Measurements from ENCODE around the gene PRR12.
A peak's percentile ranks its signal among the peaks of the same experiment; 100 is the strongest.

The PRR12 gene

GRCh38 chr19:49558591-49558990 lies 32.4 kb upstream of the PRR12 start:
- Histone ChIP-seq H3K4me3 (no peak overlapping the region), H3K9ac (ENCODE audit: insufficient read length) (no peak overlapping the region), H3K9me3 (ENCODE audit: low read depth, low read length) (no peaks in the 10 kb centered on the region), H3K36me3 (ENCODE audit: insufficient read depth, low read length) (peaks cover 40% of the 10 kb centered on the region), H3K27ac (peak overlapping the region; percentile 80)
- no peak for TF ChIP-seq FOXP2 (optimal IDR thresholded peaks at IDR 0.05; ENCODE audit: control extremely low read depth, extremely low read length, insufficient read depth)
- no peak for TF ChIP-seq POLR2AphosphoS5 (IDR thresholded peaks at IDR 0.05; ENCODE audit: borderline replicate concordance, low read depth, low read length)
- TF ChIP-seq EZH2 (IDR thresholded peaks at IDR 0.05), result no peak
- no peak for DNase-seq (ENCODE audit: low read depth, low spot score)

- no peaks in the 10 kb centered on the region for H3K9me3 ChIP-seq (ENCODE audit: low read depth, low read length)
- no peak overlapping the region for H3K9ac ChIP-seq (ENCODE audit: insufficient read length)
- peaks cover 43% of the 10 kb centered on the region for H3K36me3 ChIP-seq (ENCODE audit: insufficient read depth, low read length)
- H3K4me3 ChIP-seq, result no peak overlapping the region
- no peak for DNase-seq (ENCODE audit: low read depth, low spot score)
- H3K27ac ChIP-seq, result peak overlapping the region; percentile 80
- TF ChIP-seq EZH2 (IDR thresholded peaks at IDR 0.05) (no peak), POLR2AphosphoS5 (IDR thresholded peaks at IDR 0.05; ENCODE audit: borderline replicate concordance, low read depth, low read length) (no peak), FOXP2 (optimal IDR thresholded peaks at IDR 0.05; ENCODE audit: control extremely low read depth, extremely low read length, insufficient read depth) (no peak)
These were observed 31.5 kb upstream of the PRR12 start for GRCh38 chr19:49559443-49559842.

GRCh38 chr19:49559928-49560327 lies 31.1 kb upstream of the PRR12 start:
- Histone ChIP-seq H3K9ac (ENCODE audit: insufficient read length) (no peak overlapping the region), H3K4me3 (no peak overlapping the region), H3K36me3 (ENCODE audit: insufficient read depth, low read length) (peaks cover 43% of the 10 kb centered on the region), H3K27ac (peak overlapping the region; percentile 80), H3K9me3 (ENCODE audit: low read depth, low read length) (no peaks in the 10 kb centered on the region)
- no peak for DNase-seq (ENCODE audit: low read depth, low spot score)
- TF ChIP-seq POLR2AphosphoS5 (IDR thresholded peaks at IDR 0.05; ENCODE audit: borderline replicate concordance, low read depth, low read length) (no peak), FOXP2 (optimal IDR thresholded peaks at IDR 0.05; ENCODE audit: control extremely low read depth, extremely low read length, insufficient read depth) (no peak), EZH2 (IDR thresholded peaks at IDR 0.05) (no peak)

GRCh38 chr19:49560358-49560900 lies 30.6 kb upstream of the PRR12 start:
- H3K9ac ChIP-seq (ENCODE audit: insufficient read length), result no peak overlapping the region
- DNase-seq (ENCODE audit: low read depth, low spot score), result no peak
- peak overlapping the region; percentile 80 for H3K27ac ChIP-seq

DNA sequence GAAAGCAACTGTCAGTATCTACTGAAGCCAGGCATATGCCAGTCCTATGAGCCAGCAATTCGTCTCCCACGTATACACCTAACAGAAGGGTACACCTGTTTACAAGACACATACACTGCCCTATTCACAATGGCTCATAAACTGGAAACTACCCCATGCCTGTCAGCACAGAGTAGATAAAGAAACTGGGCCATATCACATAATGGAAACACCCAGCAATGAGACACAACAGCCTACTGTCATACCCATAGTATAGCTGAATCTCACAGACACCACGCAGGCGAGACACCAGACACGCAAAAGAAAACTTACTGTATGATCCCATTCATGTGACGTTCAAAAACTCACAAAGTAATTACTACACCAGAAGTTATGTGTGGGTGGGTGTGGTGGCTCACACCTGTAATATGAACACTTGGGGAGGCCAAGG lies 26.4 kb upstream of the PRR12 start:
- TF ChIP-seq POLR2AphosphoS5 (IDR thresholded peaks at IDR 0.05; ENCODE audit: borderline replicate concordance, low read depth, low read length), result no peak
- TF ChIP-seq FOXP2 (optimal IDR thresholded peaks at IDR 0.05; ENCODE audit: control extremely low read depth, extremely low read length, insufficient read depth), result no peak
- TF ChIP-seq EZH2 (IDR thresholded peaks at IDR 0.05), result no peak
- Histone ChIP-seq H3K36me3 (ENCODE audit: insufficient read depth, low read length) (peaks cover 11% of the 10 kb centered on the region), H3K9me3 (ENCODE audit: low read depth, low read length) (no peaks in the 10 kb centered on the region), H3K4me3 (no peak overlapping the region), H3K27ac (peak overlapping the region; percentile 67), H3K9ac (ENCODE audit: insufficient read length) (no peak overlapping the region)
- DNase-seq (ENCODE audit: low read depth, low spot score), result no peak

More at GRCh38 chr19:49560358-49560900, 30.6 kb upstream of the PRR12 start:
- Histone ChIP-seq H3K9me3 (ENCODE audit: low read depth, low read length) (no peaks in the 10 kb centered on the region), H3K36me3 (ENCODE audit: insufficient read depth, low read length) (peaks cover 43% of the 10 kb centered on the region), H3K4me3 (no peak overlapping the region)
- TF ChIP-seq EZH2 (IDR thresholded peaks at IDR 0.05) (no peak), FOXP2 (optimal IDR thresholded peaks at IDR 0.05; ENCODE audit: control extremely low read depth, extremely low read length, insufficient read depth) (no peak), POLR2AphosphoS5 (IDR thresholded peaks at IDR 0.05; ENCODE audit: borderline replicate concordance, low read depth, low read length) (no peak)

GRCh38 chr19:49565261-49565660 lies 25.7 kb upstream of the PRR12 start:
- no peak for DNase-seq (ENCODE audit: low read depth, low spot score)
- peaks cover 6% of the 10 kb centered on the region for H3K36me3 ChIP-seq (ENCODE audit: insufficient read depth, low read length)
- TF ChIP-seq EZH2 (IDR thresholded peaks at IDR 0.05) (no peak), POLR2AphosphoS5 (IDR thresholded peaks at IDR 0.05; ENCODE audit: borderline replicate concordance, low read depth, low read length) (no peak), FOXP2 (optimal IDR thresholded peaks at IDR 0.05; ENCODE audit: control extremely low read depth, extremely low read length, insufficient read depth) (no peak)
- no peak overlapping the region for H3K9ac ChIP-seq (ENCODE audit: insufficient read length)
- H3K9me3 ChIP-seq (ENCODE audit: low read depth, low read length), result no peaks in the 10 kb centered on the region
- peak overlapping the region; percentile 67 for H3K27ac ChIP-seq
- no peak overlapping the region for H3K4me3 ChIP-seq

GRCh38 chr19:49566302-49566701 lies 24.7 kb upstream of the PRR12 start:
- TF ChIP-seq EZH2 (IDR thresholded peaks at IDR 0.05) (no peak), POLR2AphosphoS5 (IDR thresholded peaks at IDR 0.05; ENCODE audit: borderline replicate concordance, low read depth, low read length) (no peak), FOXP2 (optimal IDR thresholded peaks at IDR 0.05; ENCODE audit: control extremely low read depth, extremely low read length, insufficient read depth) (no peak)
- H3K36me3 ChIP-seq (ENCODE audit: insufficient read depth, low read length), result peaks cover 6% of the 10 kb centered on the region; the same call in 1 of the 2 replicates
- H3K9me3 ChIP-seq (ENCODE audit: low read depth, low read length), result no peaks in the 10 kb centered on the region
- no peak overlapping the region for H3K27ac ChIP-seq
- no peak overlapping the region for H3K4me3 ChIP-seq
- H3K9ac ChIP-seq (ENCODE audit: insufficient read length), result no peak overlapping the region
- no peak for DNase-seq (ENCODE audit: low read depth, low spot score)

- Histone ChIP-seq H3K36me3 (ENCODE audit: insufficient read depth, low read length) (peaks cover 6% of the 10 kb centered on the region; the same call in 1 of the 2 replicates), H3K27ac (peak overlapping the region; percentile 90), H3K9ac (ENCODE audit: insufficient read length) (peak overlapping the region; percentile 3), H3K9me3 (ENCODE audit: low read depth, low read length) (no peaks in the 10 kb centered on the region), H3K4me3 (peak overlapping the region; percentile 47)
- TF ChIP-seq POLR2AphosphoS5 (IDR thresholded peaks at IDR 0.05; ENCODE audit: borderline replicate concordance, low read depth, low read length), result no peak; the same call in 1 of the 2 replicates
- no peak for TF ChIP-seq FOXP2 (optimal IDR thresholded peaks at IDR 0.05; ENCODE audit: control extremely low read depth, extremely low read length, insufficient read depth)
- TF ChIP-seq EZH2 (IDR thresholded peaks at IDR 0.05), result no peak
- DNase-seq (ENCODE audit: low read depth, low spot score), result no peak
These were observed 23.0 kb upstream of the PRR12 start for GRCh38 chr19:49567861-49568441.
